ENCODE results near the gene DMRTB1.

Gene DMRTB1

DNA sequence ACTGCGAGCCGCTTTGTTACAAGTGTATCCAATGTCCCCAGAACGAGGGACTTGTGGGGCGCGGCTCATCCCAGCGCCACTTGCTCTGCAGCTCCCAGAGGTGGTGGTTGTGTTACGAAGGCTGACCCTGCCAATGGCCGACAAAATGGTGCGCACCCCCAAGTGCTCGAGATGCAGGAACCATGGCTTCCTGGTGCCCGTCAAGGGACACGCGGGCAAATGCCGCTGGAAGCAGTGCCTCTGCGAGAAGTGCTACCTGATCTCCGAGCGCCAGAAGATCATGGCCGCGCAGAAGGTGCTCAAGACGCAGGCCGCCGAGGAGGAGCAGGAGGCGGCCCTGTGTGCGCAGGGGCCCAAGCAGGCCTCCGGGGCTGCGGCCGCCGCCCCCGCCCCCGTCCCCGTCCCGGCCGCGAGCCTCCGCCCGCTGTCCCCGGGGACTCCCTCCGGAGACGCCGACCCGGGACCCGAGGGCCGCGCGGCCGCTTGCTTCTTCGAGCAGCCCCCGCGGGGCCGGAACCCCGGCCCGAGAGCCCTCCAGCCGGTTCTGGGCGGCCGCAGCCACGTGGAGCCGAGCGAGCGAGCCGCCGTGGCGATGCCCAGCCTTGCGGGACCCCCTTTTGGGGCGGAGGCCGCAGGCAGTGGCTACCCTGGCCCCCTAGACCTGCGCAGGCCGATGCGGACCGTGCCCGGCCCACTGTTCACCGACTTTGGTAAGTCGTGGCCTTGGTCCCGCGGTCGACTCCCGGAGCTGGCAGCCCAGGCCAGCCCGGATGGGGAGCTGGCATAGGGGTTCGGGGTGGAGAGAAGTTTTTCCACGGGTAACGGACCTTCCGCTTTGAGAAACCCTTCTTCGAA lies at the start of gene DMRTB1:
TSS of gene DMRTB1 (plus strand) at position 79 of the 855 bp plus-strand sequence. CDS start at position 134, 55 bp downstream.
- DNase-seq (ENCODE audit: extremely low read depth in 1 of 2, low read depth in 1 of 2), result no peak

DNA sequence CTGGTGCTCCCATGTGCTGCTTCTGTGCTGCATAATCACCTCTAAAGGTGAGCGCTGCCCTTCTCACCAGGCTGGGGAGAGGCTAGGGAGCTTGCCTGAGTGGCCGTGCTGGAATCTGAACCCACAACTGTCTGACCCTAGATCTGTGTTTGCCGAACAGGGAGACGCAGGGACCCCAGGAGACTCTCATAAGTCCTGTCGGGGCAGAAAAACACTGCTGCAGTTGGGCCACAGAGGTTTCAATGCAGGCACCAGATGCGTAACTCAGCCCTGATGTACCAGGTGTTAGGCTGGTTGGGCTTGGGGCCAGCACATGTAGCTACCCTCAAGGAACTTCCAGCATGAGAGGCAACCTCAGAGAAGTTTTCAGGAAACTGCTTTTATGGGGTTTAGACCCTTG lies 49.5 kb upstream of the DMRTB1 start:
- no peak for DNase-seq (ENCODE audit: extremely low read depth in 1 of 2, low read depth in 1 of 2)

DNA sequence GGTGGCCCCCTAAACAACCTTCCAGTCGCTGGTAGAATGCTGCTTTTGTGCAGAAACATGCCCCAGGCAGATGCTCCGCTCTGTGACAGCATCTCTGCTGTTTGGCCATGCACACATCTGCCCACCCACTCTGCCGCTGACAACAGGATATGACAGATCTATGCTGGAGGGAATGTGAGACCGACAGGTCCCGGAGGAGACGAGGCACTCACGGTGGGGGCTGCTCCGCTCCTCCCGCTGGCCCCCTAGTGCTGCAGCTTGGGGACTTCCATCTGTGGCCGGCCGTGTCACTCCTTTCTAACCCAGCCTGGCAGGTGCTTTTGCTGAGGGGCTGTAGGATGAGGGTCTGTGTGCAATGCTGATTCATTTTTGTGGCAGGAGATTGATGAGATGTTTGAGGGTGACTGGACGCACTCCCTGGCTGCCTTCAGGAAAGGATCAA lies 49.1 kb upstream of the DMRTB1 start:
- DNase-seq (ENCODE audit: extremely low read depth in 1 of 2, low read depth in 1 of 2), result peak in 1 of 2 donors; percentile 24

DNA sequence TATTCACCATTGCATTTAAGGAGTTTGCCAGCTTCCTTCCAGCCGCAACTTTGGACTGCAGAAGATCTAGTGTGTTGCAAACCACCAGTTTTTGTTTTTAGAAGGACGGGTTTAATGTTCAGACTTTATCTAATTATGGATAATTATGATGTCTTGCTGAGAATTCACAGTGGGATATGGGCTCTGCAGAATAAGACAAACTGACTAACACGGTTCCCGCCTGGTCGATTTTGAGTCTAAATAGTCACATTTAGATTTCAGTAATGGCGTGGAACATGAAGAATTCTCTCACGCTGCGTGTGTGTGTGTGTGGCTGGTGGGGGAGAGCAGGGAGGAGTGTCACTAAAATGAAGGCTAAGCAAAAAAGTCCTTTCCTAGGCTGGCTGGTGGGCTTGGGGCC lies 48.5 kb upstream of the DMRTB1 start:
- no peak for DNase-seq (ENCODE audit: extremely low read depth in 1 of 2, low read depth in 1 of 2)

DNA sequence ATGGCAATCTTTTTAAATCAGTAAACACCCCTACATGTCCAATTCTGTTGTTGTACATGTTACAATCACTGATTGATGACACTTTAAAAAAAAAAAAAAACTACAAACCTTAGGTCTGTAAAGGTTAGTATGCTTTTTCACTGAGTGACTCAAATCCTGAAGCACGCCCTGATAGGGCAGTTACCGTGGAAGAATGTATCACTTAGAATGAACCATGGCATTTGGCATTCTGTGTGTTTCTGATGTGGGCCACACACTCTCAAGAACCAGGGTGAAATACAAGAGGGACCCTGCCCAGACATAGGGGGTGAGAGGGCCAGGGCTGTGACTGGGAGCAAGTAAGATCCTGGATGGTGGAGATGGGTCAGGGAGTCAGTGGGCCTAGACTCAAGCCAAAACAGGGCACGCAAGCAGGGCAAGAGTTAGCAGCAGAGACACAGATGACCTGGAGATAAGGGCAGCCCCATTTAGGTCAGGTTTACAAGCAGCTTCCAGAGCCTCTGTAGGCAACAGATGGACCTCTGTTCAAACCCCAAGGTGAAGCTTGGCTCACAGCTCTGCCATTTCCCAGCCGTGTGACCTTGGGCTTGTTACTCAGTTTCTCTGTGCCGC lies 47.6 kb upstream of the DMRTB1 start:
- peak in 1 of 2 donors; percentile 27 for DNase-seq (ENCODE audit: extremely low read depth in 1 of 2, low read depth in 1 of 2)

DNA sequence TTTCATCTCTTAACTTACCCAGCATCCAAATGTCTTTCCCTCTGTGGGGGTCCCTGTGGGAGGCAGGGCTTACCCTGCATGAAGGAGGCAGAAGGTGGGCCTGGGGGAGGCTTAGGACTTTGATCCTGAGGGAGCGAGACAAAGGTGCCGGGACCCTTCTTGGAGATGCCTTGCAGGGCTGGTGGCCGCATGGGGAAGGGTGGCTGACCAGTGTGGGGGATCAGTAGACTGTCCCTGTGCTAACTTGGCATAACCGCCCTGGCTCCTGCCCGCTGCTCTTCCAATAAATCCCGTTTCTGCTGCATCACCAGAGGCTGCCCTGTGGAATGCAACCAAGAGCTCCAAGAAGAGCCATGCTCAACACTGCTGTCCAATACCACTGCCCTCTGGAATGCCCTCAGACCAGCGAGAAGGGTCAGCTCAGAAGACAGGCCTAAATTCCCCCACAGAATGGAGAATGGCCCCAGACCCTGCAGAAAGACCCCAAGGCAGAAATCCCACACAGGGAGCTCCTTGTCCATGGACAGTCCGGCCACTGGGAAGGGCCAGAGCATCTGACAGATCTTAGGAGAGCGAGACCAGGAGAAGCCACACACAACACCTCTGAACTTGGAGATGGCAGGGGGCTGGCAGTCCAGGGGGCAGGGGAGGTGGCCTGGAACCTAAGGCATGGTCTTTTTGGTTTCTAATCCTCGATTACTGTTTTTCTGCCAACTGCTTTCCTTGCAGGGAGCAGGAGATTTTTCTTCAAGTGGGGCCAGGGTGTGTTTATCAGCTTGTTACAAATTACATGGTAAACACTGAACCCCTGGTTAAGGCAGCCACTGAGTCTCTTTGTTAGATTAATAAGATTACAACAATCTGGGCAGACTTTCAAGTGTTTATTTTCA lies 46.7 kb upstream of the DMRTB1 start:
- DNase-seq (ENCODE audit: extremely low read depth in 1 of 2, low read depth in 1 of 2), result no peak

DNA sequence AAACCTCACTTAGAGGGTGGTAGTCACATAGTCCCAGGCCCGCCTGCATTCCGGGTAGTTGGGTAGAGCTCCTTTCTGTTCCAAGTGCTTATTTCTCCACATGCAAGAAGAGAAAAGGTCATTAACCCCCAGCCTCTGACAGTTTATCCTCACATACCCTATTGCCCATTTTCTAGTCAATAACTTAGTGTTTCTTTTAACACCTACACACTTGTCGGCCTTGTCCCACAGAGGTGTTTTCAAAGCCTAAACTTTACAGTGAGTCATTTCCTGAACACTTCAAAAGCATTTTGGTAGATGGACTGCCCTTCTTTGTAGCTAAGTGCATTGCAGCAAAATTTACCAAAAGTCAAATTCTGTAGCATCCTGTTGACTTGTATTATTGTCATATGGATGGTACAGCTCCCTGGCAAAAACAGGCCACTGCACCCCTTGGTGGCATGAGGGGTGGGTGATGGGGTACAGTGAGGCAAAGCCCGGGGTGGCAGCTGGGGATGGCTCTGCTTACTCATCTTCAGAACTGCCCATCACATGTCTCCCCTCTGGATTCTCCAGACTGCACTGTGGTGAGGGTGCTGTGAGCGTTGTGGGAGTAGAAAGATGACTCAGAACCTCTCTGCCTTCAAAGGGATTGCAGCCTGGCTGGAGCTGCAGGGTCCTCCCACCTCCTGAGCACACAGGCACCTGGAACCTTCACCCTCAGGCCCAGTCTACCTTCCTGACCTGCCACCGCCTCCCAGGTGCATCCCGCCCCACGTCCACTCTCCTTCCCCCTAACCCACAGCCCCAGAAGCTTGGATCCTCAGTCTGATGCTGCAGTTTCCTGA lies 45.8 kb upstream of the DMRTB1 start:
- DNase-seq (ENCODE audit: extremely low read depth in 1 of 2, low read depth in 1 of 2), result peak; percentile 43 to 69

DNA sequence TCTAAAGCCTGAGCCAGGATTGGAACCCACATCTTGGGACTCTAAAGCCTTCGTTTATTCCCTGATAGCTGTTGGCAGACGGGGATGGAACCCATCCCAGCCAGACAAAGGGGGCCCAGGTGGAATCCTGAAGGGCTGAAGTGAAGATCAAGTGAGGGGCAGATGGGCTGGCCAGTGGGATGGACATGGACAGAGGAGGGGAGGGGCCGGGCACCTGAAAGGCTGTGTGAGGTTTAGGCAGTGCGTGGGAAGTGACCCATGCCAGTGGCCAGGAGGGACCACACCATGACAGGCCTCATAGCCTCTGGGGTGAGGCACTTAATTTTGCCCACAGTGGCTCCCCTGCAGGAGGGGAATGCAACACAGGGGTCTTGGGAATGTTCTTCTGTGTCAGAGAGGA lies 44.6 kb upstream of the DMRTB1 start:
- no peak for DNase-seq (ENCODE audit: extremely low read depth in 1 of 2, low read depth in 1 of 2)

DNA sequence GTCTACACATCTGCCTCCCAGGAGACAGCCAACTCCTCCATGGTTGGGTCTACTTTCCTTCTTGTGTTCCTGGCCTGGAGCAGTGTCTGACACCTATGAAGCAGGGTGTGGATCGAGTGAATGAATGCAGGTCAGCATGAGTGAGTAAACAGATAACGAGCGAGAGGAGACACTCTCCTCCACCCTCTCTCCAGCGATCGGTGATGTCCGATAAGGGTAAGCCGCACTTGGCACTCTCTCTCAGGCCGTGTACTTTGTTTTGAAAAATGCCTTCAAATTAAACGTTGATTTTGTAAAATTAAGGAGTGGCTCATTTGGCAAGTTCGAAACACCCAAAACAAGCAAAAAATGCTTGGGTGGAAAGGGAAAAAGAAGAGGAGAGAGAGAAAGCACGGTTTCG lies 43.8 kb upstream of the DMRTB1 start:
- DNase-seq (ENCODE audit: extremely low read depth in 1 of 2, low read depth in 1 of 2), result no peak

DNA sequence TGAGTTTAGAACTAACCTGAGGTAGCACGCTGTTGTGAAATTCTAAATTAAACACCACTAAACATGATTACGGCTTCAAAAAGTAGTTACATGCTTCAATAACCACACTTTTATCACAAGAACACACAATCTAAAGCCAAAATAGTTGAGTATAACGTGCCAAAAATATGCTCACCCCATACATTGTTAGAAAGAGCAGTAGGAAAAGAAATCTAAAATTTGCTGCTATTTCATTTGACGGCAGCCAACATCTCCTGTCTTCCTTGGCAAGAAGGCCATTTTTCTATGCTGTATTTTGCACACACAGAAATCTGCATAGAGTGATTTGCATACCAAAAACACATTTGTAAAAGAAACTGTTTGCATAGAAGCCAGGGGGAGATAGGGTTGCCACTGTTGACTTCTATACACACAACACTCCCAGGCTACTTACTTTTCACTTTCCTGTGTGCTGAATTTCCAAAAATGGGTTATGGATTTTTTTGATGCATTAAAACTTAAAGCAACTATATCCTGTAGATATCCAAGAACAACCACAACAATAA lies 42.9 kb upstream of the DMRTB1 start:
- no peak for DNase-seq (ENCODE audit: extremely low read depth in 1 of 2, low read depth in 1 of 2)

DNA sequence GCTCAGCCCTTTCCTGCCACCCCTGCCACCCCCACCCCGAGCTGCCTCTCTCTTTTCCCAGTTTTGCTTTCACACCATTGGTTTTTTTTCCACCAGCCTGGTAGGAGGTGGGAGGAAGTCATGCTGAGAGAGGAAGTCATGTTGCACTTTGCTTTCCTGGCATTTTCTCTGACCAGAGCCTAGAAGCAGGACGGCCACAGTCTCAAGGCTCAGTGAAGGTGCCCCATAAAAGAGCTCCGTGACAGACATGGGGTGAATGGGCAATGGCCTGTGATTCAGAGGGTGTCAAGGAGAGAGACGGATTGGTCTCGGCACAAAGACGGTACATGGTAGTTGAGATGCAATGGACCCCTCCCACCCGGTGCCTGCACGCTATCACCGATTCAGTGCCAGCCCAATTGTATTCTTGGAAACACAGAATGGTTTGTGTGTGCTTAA lies 42.1 kb upstream of the DMRTB1 start:
- no peak for DNase-seq (ENCODE audit: extremely low read depth in 1 of 2, low read depth in 1 of 2)

DNA sequence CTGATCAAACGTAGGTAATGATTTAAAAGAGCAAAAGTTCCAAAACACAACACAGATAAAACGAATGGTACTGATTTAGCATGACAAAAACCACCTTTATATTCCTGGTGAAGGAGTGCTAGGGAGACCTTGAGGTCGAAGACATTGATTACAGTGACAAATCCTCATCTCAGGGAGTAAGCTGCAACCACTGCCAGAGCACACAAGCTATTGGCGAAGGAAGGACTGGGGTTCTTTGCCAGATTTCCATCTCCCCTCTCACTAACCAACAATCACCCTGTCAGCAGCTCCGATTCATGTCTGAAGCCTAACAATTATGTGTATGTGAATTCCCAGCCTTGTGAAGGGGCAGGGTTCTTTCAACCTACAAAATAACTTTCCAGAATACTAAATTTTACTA lies 40.2 kb upstream of the DMRTB1 start:
- DNase-seq (ENCODE audit: extremely low read depth in 1 of 2, low read depth in 1 of 2), result no peak

DNA sequence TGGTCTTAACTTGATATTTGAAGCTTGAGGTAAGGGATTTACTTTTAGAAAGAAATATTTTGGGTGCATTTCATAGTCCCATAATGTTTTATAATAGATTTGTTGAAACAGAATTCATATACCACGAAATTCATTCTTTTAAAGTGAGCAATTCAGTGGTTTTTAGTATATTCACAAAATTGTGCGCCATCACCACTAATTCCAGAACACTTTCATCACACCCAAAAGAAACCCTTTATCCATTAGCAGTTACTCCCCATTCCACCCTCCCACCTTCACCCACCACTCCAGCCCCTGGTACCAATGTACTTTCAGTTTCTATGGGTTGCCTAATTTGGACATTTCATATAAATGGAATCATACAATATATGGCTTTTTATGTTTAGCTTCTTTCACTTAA lies 38.9 kb upstream of the DMRTB1 start:
- no peak for DNase-seq (ENCODE audit: extremely low read depth in 1 of 2, low read depth in 1 of 2)

DNA sequence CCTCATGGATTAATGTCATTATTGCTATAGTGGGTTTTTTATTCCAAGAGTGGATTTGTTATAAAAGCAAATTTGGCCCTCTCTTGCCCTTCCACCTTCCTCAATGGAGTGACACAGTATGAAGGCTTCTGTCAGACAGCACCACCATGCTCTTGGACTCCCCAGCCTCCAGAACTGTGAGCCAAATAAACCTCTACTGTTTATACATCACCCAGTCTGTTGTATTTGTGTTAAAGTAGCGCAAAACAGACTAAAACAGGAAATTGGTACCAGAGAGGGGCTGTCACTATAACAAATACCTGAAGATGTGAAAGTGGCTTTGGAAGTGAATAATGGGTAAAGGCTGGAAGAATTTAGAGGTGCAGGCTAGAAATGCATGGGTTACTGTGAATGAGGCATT lies 38.0 kb upstream of the DMRTB1 start:
- no peak for DNase-seq (ENCODE audit: extremely low read depth in 1 of 2, low read depth in 1 of 2)

DNA sequence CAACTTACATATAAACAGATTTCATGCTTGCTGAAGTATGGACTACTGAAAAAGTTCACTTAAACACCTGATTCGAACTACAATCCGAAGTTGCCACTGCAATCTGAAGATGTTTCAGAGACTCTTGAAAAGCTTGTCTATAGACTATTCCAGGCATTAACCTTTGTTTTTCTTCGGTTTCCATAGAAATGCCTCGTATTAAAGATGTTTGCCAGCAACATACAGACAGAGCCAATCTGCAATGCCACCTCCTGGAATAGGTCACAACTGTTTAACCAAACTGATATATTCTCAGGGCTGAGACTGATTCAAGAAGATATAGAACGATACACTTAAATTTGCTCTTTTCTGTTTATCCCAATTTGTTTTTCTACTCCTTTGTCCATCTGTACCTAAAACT lies 28.9 kb upstream of the DMRTB1 start:
- no peak for DNase-seq (ENCODE audit: extremely low read depth in 1 of 2, low read depth in 1 of 2)

DNA sequence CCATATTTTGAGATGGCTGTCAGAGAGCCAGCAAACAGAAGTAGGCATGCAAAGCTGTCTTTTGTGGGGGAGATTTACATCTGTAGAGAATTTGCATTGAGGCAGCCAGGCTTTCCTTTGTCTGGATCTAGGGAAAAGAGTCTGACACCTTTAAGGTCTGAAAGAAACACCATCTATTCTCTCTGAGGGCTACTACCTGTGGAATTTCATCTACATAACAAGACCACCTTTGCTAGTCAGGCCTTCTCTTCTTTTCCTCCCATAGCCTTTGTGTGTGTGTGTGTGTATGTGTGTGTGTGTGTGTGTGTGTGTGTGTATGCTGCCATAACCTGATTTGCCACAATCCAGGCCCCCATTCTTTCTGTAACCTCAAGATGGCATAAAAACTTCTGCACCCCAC lies 28.4 kb upstream of the DMRTB1 start:
- no peak for DNase-seq (ENCODE audit: extremely low read depth in 1 of 2, low read depth in 1 of 2)

DNA sequence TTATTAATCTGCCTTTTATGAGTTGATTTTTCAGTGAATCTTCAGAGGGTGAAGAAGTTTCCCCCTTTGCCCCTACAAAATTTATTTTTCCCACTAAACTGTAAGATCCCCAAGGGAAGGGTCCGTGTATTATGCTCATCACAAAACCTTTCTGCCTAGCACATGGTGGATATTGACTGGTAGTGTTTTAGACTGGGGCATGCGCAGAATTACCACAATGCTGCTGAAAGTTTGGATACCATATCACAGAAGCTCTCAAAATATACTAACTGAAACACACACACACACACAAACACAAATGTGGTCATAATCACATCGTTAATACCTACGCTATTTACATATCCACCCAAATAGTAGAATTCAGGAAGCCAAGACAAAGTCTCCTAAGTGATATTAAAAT lies 28.0 kb upstream of the DMRTB1 start:
- DNase-seq (ENCODE audit: extremely low read depth in 1 of 2, low read depth in 1 of 2), result no peak

DNA sequence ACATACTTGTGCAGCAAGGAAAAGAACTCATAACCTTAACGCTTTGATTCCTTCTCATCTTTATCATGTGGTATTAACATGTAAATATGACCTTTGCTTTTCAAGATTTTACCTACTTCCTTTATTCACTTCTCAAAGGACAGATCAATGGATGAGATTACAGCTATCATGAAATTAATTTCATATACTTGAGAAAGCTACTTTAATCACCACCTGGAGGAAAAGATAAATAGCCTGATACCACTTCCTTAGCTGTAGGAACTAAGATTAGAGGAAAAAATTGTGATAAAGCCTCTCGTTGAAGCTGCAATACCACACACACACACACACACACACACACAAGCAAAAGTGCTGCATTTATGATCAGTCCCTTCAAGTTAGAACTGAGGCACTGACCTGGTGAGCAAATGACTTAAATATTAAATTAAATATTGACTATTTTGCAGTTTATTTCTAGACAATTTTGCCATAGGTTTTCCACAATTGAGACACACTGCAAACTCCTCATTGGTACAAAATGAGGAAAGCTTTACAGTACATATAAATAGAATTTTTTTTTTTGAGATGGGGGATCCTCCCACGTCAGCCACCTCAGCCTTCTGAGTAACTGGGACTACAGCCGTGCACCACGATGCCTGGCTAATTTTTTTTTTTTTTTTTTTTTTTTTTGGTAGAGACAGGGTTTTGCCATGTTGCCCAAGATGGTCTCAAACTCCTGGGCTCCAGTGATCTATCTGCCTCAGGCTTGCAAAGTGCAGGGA lies 27.2 kb upstream of the DMRTB1 start:
- DNase-seq (ENCODE audit: extremely low read depth in 1 of 2, low read depth in 1 of 2), result no peak

DNA sequence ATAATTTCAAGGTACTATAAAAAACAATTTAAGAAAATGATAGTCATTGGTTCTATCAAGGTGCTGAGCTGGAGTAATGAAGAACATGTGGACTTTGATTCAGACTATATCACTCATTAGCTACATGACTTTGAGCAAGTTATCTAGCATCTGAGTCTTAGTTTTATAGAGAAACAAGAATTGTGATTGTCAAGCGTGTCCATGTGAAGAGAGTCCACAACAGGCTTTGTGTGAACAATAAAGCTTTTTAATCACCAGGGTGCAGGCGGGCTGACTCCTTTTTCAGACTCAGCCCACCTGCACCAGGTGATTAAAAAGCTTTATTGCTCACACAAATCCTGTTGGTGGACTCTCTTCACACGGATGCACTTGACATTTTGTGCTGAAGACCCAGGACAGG lies 26.6 kb upstream of the DMRTB1 start:
- DNase-seq (ENCODE audit: extremely low read depth in 1 of 2, low read depth in 1 of 2), result no peak
